COR-L47 (cell line): Measurements from ENCODE around the gene RRP7A.
"Not testable (repeated sequence)": the region's sequence is repeated elsewhere in the genome, so short reads cannot be mapped to it uniquely, and the experiment has no call there.

Experiments
- DNase-seq: peaks from one replicate; lab custom pipeline; 2025; lab: John Stamatoyannopoulos, UW

Gene RRP7A

GRCh38 chr22:42536166-42536565 lies 16.6 kb upstream of the RRP7A start:
- DNase-seq = no peak

- DNase-seq = not testable (repeated sequence)
Observed at GRCh38 chr22:42535082-42535731, 15.6 kb upstream of the RRP7A start.

DNA sequence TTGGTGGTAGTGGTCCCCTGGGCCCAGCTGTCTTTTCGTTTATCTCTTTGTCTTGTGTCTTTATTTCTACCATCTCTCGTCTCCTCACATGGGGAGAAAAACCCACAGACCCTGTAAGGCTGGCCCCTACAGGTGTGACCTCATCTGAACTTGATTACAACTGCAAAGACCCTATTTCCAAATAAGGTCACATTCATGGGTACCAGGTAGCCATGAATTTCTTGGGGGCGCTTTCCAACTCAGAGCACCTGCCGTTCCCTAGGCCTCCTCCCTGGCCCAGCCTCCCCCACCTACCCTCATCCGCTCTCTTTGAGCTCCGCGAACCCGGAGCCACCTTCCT lies 14.0 kb upstream of the RRP7A start:
- no peak for DNase-seq

DNA sequence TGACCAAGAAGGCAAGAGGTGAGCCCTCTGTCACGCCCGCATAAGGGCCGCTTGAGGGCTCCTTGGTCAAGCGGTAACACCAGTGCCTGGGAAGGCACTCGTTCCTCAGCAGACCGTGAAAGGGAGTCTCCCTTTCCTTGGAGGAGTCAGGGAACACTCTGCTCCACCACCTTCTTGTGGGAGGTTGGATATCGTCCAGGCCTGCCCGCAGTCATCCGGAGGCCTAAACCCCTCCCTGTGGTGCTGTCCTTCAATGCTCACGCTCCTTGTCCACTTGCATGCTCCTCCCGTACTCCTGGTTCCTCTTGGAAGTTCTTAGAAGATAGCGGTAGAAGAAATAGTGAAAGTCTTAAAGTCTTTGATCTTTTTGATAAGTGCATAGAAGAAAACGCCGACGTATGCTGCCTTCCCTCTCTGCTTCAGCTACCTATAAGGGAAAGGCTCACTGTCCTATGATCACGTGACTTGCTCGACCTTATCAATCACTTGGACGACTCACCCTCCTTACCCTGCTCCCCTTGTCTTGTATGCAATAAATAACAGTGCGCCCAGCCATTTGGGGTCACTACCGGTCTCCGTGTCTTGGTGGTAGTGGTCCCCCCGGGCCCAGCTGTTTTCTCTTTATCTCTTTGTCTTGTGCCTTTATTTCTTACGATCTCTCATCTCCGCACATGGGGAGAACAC lies 11.9 kb upstream of the RRP7A start:
- DNase-seq = not testable (repeated sequence)

GRCh38 chr22:42529435-42529834 lies 9.8 kb upstream of the RRP7A start:
- DNase-seq = not testable (repeated sequence)

- no peak for DNase-seq
Observed at GRCh38 chr22:42528591-42529307, 9.2 kb upstream of the RRP7A start.

DNA sequence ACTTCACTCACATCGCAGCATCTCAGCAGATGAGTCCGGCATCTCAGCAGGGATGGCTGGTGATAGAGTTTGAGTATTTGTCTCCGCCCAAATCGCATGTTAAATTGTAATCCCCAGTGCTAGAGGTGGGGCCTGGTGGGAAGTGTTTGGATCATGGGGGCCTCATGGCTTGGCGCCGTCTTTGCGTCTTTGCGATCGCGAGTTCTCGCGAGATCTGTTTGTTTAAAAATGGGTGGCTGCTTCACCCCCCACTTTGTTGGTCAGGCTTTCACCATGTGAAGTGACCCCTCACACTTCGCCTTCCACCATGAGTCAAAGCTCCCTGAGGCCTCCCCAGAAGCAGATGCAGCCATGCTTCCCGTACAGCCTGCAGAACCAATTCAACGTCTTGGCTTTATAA lies 3.0 kb upstream of the RRP7A start:
- no peak for DNase-seq

DNA sequence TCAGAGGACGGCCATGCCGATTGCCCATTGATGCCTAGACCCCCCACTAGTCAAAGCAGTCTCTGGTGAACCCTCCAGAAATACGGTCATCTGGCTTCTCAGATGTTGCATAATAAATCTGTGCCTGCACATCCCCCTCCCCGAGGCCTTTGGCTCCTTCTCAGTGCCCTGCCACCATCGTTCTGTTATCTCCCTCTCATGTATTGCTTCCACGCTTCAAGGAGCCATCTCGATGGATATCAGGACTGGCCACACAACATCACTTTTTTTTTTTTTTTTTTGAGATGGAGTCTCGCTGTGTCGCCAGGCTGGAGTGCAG lies 1.6 kb upstream of the RRP7A start:
- DNase-seq = no peak

DNA sequence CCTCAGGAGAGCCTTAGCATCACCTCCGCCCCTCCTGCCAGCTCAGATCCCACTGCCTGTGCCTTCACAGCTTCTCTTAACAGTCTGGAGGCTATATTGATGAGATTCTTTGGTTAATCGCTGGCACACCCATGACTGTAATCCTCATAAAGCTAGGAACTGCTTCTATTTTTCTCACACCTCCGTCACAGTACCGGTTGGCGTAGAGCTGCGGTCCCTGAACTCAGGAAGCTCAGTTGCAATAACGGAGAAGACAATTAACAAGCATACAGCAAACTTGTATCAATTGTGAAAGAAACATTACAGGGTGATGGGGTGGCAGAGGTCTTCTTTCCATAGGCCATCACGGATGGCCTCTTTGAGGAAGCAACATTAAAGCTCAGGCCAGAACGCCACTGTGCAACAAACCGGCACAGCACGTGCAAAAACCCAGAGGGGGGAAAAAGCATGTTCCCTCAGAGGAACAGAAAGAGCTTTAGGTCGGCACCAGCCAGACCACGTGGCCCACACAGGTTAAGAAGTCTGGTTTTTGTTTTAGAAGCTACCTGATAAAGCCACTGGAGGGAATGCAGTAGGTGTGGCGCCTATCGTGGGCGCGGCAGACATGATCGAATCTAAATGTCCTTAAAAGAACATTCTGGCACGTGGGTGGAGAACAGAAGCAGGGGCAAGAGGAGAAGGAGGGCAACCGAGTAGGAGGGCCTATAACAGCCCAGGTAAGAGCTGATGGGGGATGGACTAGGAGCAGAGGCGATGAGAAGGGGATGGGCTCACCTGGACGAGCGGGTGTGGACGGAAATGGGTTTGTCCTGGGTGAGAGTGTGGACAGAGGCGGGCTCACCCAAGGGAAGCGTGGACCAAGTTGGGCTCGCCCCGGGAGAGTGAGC lies 715 bp downstream of the RRP7A start:
- DNase-seq = not testable (repeated sequence)

- not testable (repeated sequence) for DNase-seq
Observed at GRCh38 chr22:42517103-42517502, 2.5 kb downstream of the RRP7A start.

DNA sequence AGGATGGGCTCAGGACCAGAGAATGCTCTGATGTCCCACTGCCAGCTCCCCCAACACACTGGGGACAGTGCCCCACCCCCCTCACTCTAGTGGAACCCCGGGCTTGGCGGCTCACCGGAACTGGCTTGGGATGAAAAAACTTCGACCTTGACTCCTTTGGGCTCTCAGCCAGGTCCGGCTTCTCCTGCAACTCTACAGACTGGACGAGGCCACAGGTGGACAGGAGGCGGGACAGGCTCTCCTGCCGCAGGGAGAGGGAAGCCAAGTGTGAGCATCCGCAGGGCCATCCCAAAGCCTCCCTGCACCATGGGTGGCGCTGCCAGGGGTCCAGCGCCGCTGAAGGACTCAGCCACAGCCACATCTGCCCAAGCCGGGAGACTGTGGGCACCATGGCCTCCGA lies 3.7 kb downstream of the RRP7A start:
- no peak for DNase-seq

GRCh38 chr22:42515304-42515703 lies 4.3 kb downstream of the RRP7A start:
- not testable (repeated sequence) for DNase-seq

GRCh38 chr22:42514331-42514730 lies 5.3 kb downstream of the RRP7A start:
- not testable (repeated sequence) for DNase-seq

- not testable (repeated sequence) for DNase-seq
Observed at GRCh38 chr22:42512273-42512990, 7.2 kb downstream of the RRP7A start.

- no peak for DNase-seq
Observed at GRCh38 chr22:42511401-42511891, 8.2 kb downstream of the RRP7A start.

- DNase-seq = no peak
Observed at GRCh38 chr22:42509548-42509947, 10.0 kb downstream of the RRP7A start.

DNA sequence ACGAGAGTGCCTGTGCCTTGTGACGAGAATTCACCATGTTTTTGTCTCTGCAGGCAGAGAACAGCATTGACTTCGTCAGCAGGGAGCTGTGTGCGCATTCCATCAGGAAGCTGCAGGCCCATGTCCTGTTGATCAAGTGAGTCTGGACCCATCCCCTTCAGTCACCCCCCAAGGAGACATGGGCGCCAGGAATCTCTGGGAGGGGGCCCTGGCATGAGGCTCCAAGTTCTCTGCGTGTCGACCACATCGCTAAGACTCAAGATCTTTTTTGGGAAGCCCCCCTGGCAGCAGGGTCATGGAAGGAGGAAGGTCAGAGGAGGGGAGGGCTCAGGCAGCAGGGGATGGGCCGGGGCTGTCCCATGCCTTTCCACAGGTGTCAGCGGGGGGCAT lies 10.6 kb downstream of the RRP7A start:
- DNase-seq = not testable (repeated sequence)

DNA sequence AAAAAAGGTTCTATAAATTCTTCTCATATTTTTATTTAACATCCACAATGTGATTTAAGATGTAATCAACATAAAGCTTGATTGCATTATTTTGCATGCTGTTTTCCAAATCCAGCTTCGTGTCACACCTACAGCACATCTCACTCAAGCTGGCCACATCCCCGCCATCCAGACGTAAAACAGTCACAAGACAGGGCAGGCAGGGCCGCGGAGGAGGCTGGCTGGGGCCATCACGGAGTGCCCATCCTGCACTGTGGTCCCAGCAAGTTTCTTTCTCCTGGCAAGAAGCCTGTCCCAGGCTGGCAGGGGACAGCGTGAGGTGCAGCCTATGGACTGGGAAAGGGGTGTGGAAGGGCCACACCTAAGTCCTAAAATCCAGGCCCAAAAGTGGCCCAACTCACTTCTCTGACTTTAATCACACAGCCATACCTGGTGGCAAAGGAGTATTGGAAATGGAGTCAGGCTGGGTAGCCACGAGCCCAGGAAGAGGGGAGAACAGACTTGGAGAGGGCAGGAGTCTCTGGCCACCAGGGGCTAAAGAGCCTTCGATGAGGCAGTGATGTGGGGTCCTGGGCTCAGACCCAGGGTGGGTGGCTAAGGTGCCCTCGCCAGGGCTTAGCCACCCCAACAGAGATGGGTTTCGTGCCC lies 11.1 kb downstream of the RRP7A start:
- not testable (repeated sequence) for DNase-seq

GRCh38 chr22:42500836-42501179 lies 18.8 kb downstream of the RRP7A start:
- no peak for DNase-seq

- no peak for DNase-seq
Observed at GRCh38 chr22:42500161-42500835, 19.3 kb downstream of the RRP7A start.

DNA sequence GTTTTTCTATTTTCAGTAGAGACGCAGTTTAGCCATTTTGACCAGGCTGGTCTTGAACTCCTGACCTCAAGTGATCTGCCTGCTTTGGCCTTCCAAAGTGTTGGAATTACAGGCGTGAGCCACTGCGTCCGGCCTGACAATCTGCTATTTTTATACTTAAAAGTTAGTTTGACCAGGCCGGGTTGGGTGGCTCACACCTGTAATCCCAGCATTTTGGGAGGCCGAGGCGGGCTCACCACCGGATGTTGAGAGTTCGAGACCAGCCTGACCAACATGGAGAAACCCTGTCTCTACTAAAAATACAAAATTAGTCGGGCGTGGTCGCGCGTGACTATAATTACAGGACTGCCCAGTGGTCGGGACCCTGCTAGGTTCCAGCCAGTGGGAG lies 19.8 kb downstream of the RRP7A start:
- not testable (repeated sequence) for DNase-seq
